ENCODE data around the gene SECTM1.
"Not testable (repeated sequence)": the region's sequence is repeated elsewhere in the genome, so short reads cannot be mapped to it uniquely, and the experiment has no call there.

The SECTM1 gene

GRCh38 chr17:82376042-82376730 lies 42.6 kb upstream of the SECTM1 start:
- TF ChIP-seq CTCF (IDR thresholded peaks at IDR 0.05; ENCODE audit: low read depth, low read length) = no peak
- H3K4me3 ChIP-seq (ENCODE audit: low read depth, low read length) = no peak overlapping the region

- TF ChIP-seq CTCF (IDR thresholded peaks at IDR 0.05; ENCODE audit: low read depth, low read length) = no peak
- H3K4me3 ChIP-seq (ENCODE audit: low read depth, low read length) = no peak overlapping the region
Measured at GRCh38 chr17:82375359-82376041, 41.9 kb upstream of the SECTM1 start.

- H3K4me3 ChIP-seq (ENCODE audit: low read depth, low read length) = no peak overlapping the region
- no peak for TF ChIP-seq CTCF (IDR thresholded peaks at IDR 0.05; ENCODE audit: low read depth, low read length)
Measured at GRCh38 chr17:82374626-82375331, 41.2 kb upstream of the SECTM1 start.

GRCh38 chr17:82373731-82374625 lies 40.4 kb upstream of the SECTM1 start:
- H3K4me3 ChIP-seq (ENCODE audit: low read depth, low read length) = no peak overlapping the region

GRCh38 chr17:82373072-82373452 lies 39.5 kb upstream of the SECTM1 start:
- not testable (repeated sequence) for H3K4me3 ChIP-seq (ENCODE audit: low read depth, low read length)

More at GRCh38 chr17:82373731-82374625, 40.4 kb upstream of the SECTM1 start:
- TF ChIP-seq CTCF (IDR thresholded peaks at IDR 0.05; ENCODE audit: low read depth, low read length) = no peak

GRCh38 chr17:82372249-82373071 lies 38.9 kb upstream of the SECTM1 start:
- no peak overlapping the region for H3K4me3 ChIP-seq (ENCODE audit: low read depth, low read length)
- no peak for TF ChIP-seq CTCF (IDR thresholded peaks at IDR 0.05; ENCODE audit: low read depth, low read length)
